Peyer's patch (tissue), 4 donors: ENCODE results near the gene ZNF729. TPM values are rescaled to one million over a fixed set of nuclear protein-coding genes. Genes with fewer than 3 reads are reported as not detected.
"Not testable (repeated sequence)": the region's sequence is repeated elsewhere in the genome, so short reads cannot be mapped to it uniquely, and the experiment has no call there.

Experiments
- DNase-seq, 3 donors: peaks; one replicate each; pipeline ENCODE4 v3.0.0-alpha.2; 2017 to 2019
- H3K27ac ChIP-seq, 4 donors: fragments of 200-600 bp; sonication (generic); one replicate each; pipeline ENCODE4 v1.5.1; 2016 to 2019
- H3K27me3 ChIP-seq, 2 donors: fragments of 200-600 bp; sonication (generic); one replicate each; pipeline ENCODE4 v1.5.1; 2019
- H3K36me3 ChIP-seq, 3 donors: fragments of 200-600 bp; sonication (generic); one replicate each; pipeline ENCODE4 v1.5.1; 2016 to 2019
- H3K4me1 ChIP-seq, 4 donors: fragments of 200-600 bp; sonication (generic); one replicate each; pipeline ENCODE4 v1.5.1; 2016 to 2019
- H3K4me3 ChIP-seq, 4 donors: fragments of 200-600 bp; sonication (generic); 1 replicate in 3 of 4; 2 replicates in 1 of 4; pipeline ENCODE4 v1.5.1; 2016 to 2019; ENCODE audit warnings: mild to moderate bottlenecking in 1 of 4
- H3K9me3 ChIP-seq, 4 donors: fragments of 200-600 bp; sonication (generic); one replicate each; pipeline ENCODE4 v1.5.1; 2016 to 2019; ENCODE audit warnings: mild to moderate bottlenecking in 1 of 4
- POLR2A ChIP-seq, 2 donors: fragments of 450-650 bp; IDR thresholded peaks; one replicate each; pipeline ENCODE4 v1.5.1; 2017; ENCODE audit warnings: antibody characterized with exemption in 2 of 2, mild to moderate bottlenecking in 2 of 2, moderate library complexity in 2 of 2
- total RNA-seq, 4 donors: library from RNA; depleted of rRNA; stranded (reverse); fragments of >200 nt; gene quantifications; one replicate each; pipeline ENCODE4 v1.1.0, GENCODE V29; 2016
- TF ChIP-seq, protein P1 (sequence below), 6 experiments: fragments of 450-650 bp in 4 of 6; fragments of 200-600 bp in 2 of 6; sonication (generic) in 1 of 6; IDR thresholded peaks; one replicate each; pipeline ENCODE4 v1.5.1; 2017 to 2019; ENCODE audit warnings: antibody characterized with exemption in 6 of 6, mild to moderate bottlenecking in 3 of 6, moderate library complexity in 1 of 6

The ZNF729 gene
- total RNA-seq, 4 donors from 2014 or later: not detected

DNA sequence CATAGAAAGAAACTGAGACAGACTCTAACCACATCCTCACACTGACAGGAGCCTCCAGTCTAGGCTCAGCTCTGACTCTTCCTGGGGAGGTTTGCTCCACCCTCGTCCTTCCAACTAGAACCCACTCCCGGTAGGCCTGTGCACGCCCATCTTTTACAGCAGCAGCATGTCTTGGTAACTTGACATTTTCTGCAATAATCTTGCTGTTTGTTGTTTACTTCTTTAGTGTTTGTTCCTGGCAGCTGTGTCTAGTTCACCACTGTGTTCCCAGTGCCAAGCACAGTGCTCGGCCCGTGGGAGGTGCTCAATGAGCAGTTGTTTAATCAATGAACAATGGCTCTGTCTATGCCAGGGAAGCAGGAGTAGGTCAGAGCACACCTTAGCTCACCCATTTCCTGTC is 23.1 kb upstream of the ZNF729 start:
- TF ChIP-seq, protein P1, sequence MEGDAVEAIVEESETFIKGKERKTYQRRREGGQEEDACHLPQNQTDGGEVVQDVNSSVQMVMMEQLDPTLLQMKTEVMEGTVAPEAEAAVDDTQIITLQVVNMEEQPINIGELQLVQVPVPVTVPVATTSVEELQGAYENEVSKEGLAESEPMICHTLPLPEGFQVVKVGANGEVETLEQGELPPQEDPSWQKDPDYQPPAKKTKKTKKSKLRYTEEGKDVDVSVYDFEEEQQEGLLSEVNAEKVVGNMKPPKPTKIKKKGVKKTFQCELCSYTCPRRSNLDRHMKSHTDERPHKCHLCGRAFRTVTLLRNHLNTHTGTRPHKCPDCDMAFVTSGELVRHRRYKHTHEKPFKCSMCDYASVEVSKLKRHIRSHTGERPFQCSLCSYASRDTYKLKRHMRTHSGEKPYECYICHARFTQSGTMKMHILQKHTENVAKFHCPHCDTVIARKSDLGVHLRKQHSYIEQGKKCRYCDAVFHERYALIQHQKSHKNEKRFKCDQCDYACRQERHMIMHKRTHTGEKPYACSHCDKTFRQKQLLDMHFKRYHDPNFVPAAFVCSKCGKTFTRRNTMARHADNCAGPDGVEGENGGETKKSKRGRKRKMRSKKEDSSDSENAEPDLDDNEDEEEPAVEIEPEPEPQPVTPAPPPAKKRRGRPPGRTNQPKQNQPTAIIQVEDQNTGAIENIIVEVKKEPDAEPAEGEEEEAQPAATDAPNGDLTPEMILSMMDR (IDR thresholded peaks at IDR 0.05): no peak
- no peak for TF ChIP-seq POLR2A (IDR thresholded peaks at IDR 0.05)
- H3K9me3 ChIP-seq: no peaks in the 10 kb centered on the region

DNA sequence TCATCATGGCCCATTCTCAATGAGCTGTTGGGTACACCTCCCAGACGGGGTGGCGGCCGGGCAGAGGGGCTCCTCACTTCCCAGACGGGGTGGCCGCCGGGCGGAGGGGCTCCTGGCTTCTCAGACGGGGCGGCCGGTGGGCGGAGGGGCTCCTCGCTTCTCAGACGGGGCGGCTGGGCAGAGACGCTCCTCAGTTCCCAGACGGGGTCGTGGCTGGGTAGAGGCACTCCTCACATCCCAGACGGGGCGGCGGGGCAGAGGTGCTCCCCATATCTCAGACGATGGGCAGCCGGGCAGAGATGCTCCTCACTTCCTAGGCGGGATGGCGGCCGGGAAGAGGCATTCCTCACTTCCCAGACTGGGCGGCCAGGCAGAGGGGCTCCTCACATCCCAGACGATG is 35.3 kb downstream of the ZNF729 start:
- not testable (repeated sequence) for H3K27ac ChIP-seq, H3K27me3 ChIP-seq, H3K36me3 ChIP-seq, DNase-seq, H3K4me3 ChIP-seq, H3K4me1 ChIP-seq
- peaks cover 0 to 12% (median 0%) of the 10 kb centered on the region in 4 donors for H3K9me3 ChIP-seq

More for the DNA sequence above, 23.1 kb upstream of the ZNF729 start:
- H3K36me3 ChIP-seq: no peaks in the 10 kb centered on the region
- no peak for DNase-seq
- no peak overlapping the region for H3K4me3 ChIP-seq
- no peaks in the 10 kb centered on the region for H3K4me1 ChIP-seq
- H3K27me3 ChIP-seq: no peaks in the 10 kb centered on the region
- H3K27ac ChIP-seq: no peak overlapping the region

DNA sequence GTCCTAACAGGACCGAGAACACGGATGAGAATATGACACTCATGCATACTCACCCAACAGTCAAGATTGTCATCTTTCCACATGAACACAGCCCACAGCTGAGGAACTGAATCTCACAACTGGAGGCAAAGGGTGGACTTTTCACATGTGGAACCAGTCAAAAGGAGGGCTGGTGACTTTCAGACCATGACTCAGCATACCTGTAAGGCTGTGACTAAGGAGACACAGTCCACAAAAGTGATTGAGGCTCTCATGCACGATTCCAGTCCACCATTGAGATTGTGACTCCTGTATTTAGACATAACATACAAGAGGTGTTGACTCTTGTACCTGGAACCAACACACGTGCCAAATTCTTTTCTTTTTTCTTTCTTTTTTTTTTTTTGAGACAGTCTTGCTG is 40.0 kb downstream of the ZNF729 start:
- H3K27me3 ChIP-seq: no peaks in the 10 kb centered on the region
- H3K9me3 ChIP-seq: peaks cover 0 to 5% (median 2%) of the 10 kb centered on the region in 4 donors
- no peak for DNase-seq
- no peak overlapping the region for H3K4me3 ChIP-seq
- TF ChIP-seq, protein P1 (IDR thresholded peaks at IDR 0.05): no peak
- no peak for TF ChIP-seq POLR2A (IDR thresholded peaks at IDR 0.05)
- H3K36me3 ChIP-seq: no peaks in the 10 kb centered on the region
- H3K4me1 ChIP-seq: no peaks in the 10 kb centered on the region
- no peak overlapping the region for H3K27ac ChIP-seq

DNA sequence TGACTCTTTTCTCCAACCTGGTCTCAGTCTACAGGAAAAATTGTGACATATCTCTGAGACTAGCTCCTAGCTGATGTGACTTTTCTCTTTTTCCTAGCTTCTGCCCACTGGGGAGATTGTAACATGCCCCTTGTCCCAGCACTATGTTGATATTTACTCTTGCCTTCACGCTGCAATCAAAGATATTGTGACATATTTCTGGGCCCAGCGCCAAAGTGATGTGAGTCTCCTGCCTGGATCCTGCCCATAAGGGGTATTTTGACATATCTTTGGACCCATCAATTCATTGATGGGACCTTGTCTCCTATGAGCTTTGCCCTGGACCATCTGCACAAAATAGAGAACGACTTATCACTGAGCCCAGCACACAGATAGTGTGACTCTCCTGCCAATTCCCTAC is 41.1 kb downstream of the ZNF729 start:
- Histone ChIP-seq H3K4me3 (no peak overlapping the region), H3K9me3 (peaks cover 0 to 5% (median 2%) of the 10 kb centered on the region in 4 donors), H3K27ac (no peak overlapping the region), H3K27me3 (no peaks in the 10 kb centered on the region), H3K36me3 (no peaks in the 10 kb centered on the region), H3K4me1 (no peaks in the 10 kb centered on the region)
- DNase-seq: no peak
- TF ChIP-seq, protein P1 (IDR thresholded peaks at IDR 0.05): no peak
- TF ChIP-seq POLR2A (IDR thresholded peaks at IDR 0.05): no peak

DNA sequence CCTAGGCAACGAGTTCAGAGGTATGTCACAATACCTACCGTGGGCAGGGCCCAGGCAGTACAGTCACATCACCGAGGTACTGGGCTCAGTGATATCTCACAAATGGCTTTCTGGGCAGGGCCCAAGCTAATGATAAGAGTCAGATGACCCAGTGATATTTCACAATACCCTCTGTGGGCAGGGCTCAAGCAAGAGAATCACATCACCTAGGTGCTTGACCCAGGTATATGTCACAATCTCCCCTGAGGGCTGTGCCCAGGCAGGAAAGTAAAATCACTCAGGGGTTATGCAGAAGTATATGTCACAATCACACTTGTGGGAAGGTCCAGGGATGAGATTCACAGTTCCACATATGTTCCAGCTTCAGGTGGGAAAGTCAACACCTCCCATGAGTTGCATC is 45.3 kb downstream of the ZNF729 start:
- Histone ChIP-seq H3K27ac (no peak overlapping the region), H3K9me3 (peaks cover 0 to 5% (median 0%) of the 10 kb centered on the region in 4 donors), H3K27me3 (no peaks in the 10 kb centered on the region), H3K4me1 (no peaks in the 10 kb centered on the region), H3K36me3 (no peaks in the 10 kb centered on the region), H3K4me3 (no peak overlapping the region)
- TF ChIP-seq POLR2A (IDR thresholded peaks at IDR 0.05): no peak
- TF ChIP-seq, protein P1 (IDR thresholded peaks at IDR 0.05): no peak
- DNase-seq: no peak

DNA sequence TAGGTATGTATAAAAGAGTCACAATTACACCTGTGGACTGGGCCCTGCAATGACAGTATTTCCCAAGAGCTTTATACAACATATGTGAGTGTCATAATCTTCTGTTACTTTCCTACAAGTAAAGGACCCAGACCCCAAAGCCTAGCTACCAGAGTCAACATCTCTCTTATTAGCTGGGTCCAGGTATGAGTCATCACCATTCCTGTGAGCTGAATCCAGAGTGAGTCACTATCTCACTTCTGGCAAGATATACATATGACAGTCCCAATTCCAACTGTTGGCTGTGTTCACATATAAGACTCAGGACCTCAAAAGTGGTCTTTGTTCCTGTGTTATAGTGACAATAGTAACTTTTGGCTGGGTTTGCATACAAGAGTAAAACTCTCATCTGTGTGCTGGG is 46.7 kb downstream of the ZNF729 start:
- no peaks in the 10 kb centered on the region for H3K27me3 ChIP-seq
- no peaks in the 10 kb centered on the region for H3K4me1 ChIP-seq
- no peak for TF ChIP-seq POLR2A (IDR thresholded peaks at IDR 0.05)
- TF ChIP-seq, protein P1 (IDR thresholded peaks at IDR 0.05): no peak
- H3K36me3 ChIP-seq: no peaks in the 10 kb centered on the region
- no peak for DNase-seq
- H3K9me3 ChIP-seq: peaks cover 0 to 5% (median 0%) of the 10 kb centered on the region in 4 donors
- H3K4me3 ChIP-seq: no peak overlapping the region
- no peak overlapping the region for H3K27ac ChIP-seq
